Endothelial cell of umbilical vein (primary cell): ENCODE data around the gene RNU1-2. TPM values are rescaled to one million over a fixed set of nuclear protein-coding genes. Genes with fewer than 3 reads are reported as not detected.
"Not testable (repeated sequence)": the region's sequence is repeated elsewhere in the genome, so short reads cannot be mapped to it uniquely, and the experiment has no call there.

Source experiments
- Bru-seq: library from RNA; stranded (reverse); fragments of 400-500 nt; gene quantifications from one replicate; lab custom pipeline; 2021; lab: Mats Ljungman, UMichigan
- BruChase-seq, 2 experiments: library from RNA; stranded (reverse); fragments of 400-500 nt; gene quantifications; one replicate each; lab custom pipeline; 2021; lab: Mats Ljungman, UMichigan
- BruUV-seq: library from RNA; stranded (reverse); fragments of 400-500 nt; replicated peaks from 2 replicates; lab custom pipeline; 2021; lab: Mats Ljungman, UMichigan
- CTCF ChIA-PET: fragments of 300-600, 350-600 bp; sonication (Branson Sonifier 250); formaldehyde crosslinking; loops from one replicate; lab custom pipeline; 2021; ENCODE audit warnings: antibody characterized with exemption, inconsistent platforms; lab: Charles Lee
- POLR2A ChIA-PET: fragments of 300-600, 350-600 bp; sonication (Branson Sonifier 250); formaldehyde crosslinking; loops from one replicate; lab custom pipeline; 2021; ENCODE audit warnings: antibody characterized with exemption, inconsistent platforms; lab: Charles Lee
- DNase-seq: peaks from one replicate; pipeline ENCODE4 v3.0.0-alpha.2; 2011; ENCODE audit warnings: low read depth, low spot score
- FAIRE-seq: peaks from 2 replicates; lab custom pipeline; 2011; peaks lifted over from hg19 to GRCh38; lab: Jason Lieb, UNC
- H2AFZ ChIP-seq: 2 replicates; pipeline ENCODE4 v1.6.0; 2012; ENCODE audit warnings: low read depth, low read length, control low read depth, inconsistent platforms
- H3K27ac ChIP-seq: 2 replicates; pipeline ENCODE4 v1.5.1; 2011; ENCODE audit warnings: low read depth, mild to moderate bottlenecking, control low read depth, low read length, moderate library complexity; ENCODE audit not compliant: insufficient read depth
- H3K27me3 ChIP-seq, 2 experiments: 2 replicates each; pipeline versions ENCODE4 v1.6.0 to v1.6.1; 2011; ENCODE audit warnings: low read length in 2 of 2, mixed read lengths in 1 of 2; ENCODE audit not compliant: control insufficient read depth in 2 of 2, insufficient read depth in 2 of 2
- H3K36me3 ChIP-seq, 2 experiments: 2 replicates in 1 of 2; 3 replicates in 1 of 2; pipeline ENCODE4 v1.5.1; 2011; ENCODE audit warnings: low read length in 2 of 2, mild to moderate bottlenecking in 1 of 2, moderate library complexity in 1 of 2; ENCODE audit not compliant: control insufficient read depth in 2 of 2, insufficient read depth in 2 of 2; ENCODE audit errors: extremely low read depth in 1 of 2
- H3K4me1 ChIP-seq: 3 replicates; pipeline ENCODE4 v1.5.1; 2011; ENCODE audit warnings: mild to moderate bottlenecking, low read length; ENCODE audit not compliant: control insufficient read depth, insufficient read depth; ENCODE audit errors: extremely low read depth
- H3K4me2 ChIP-seq: 2 replicates; pipeline ENCODE4 v1.6.1; 2011; ENCODE audit warnings: low read length, control low read depth, mixed read lengths; ENCODE audit not compliant: insufficient read depth
- H3K4me3 ChIP-seq, 3 experiments: fragments of 200-600 bp in 1 of 3; sonication (generic), shearing (Covaris generic) in 1 of 3; replicated peaks in 1 of 3; 2 replicates each; pipeline ENCODE4 v1.5.1; 2011 to 2016; ENCODE audit warnings: control low read depth in 3 of 3, low read length in 3 of 3, mild to moderate bottlenecking in 2 of 3, inconsistent platforms in 1 of 3, low read depth in 1 of 3, moderate library complexity in 1 of 3; ENCODE audit not compliant: insufficient read depth in 1 of 3
- H3K79me2 ChIP-seq: 2 replicates; pipeline ENCODE4 v1.6.0; 2012; ENCODE audit warnings: low read length, inconsistent platforms; ENCODE audit not compliant: control insufficient read depth, insufficient read depth
- H3K9ac ChIP-seq: replicated peaks from 2 replicates; pipeline ENCODE3; 2011; ENCODE audit warnings: low read length, control low read depth; ENCODE audit not compliant: insufficient read depth; ENCODE audit errors: extremely low read depth
- H3K9me1 ChIP-seq: replicated peaks from 3 replicates; pipeline ENCODE4 v1.6.0; 2011; ENCODE audit warnings: mild to moderate bottlenecking, low read length; ENCODE audit not compliant: control insufficient read depth, insufficient read depth; ENCODE audit errors: extremely low read depth
- H3K9me3 ChIP-seq: replicated peaks from 2 replicates; pipeline ENCODE4 v1.5.1; 2012; ENCODE audit warnings: low read length, inconsistent platforms; ENCODE audit not compliant: control insufficient read depth, insufficient read depth
- H4K20me1 ChIP-seq: replicated peaks from 2 replicates; pipeline ENCODE3; 2011; ENCODE audit warnings: mild to moderate bottlenecking, low read length; ENCODE audit not compliant: control insufficient read depth, insufficient read depth; ENCODE audit errors: extremely low read depth
- JUN ChIP-seq: IDR thresholded peaks from 2 replicates; pipeline ENCODE4 v1.6.1; 2011; ENCODE audit warnings: borderline replicate concordance, low read depth; ENCODE audit not compliant: insufficient read length, insufficient read depth
- POLR2A ChIP-seq: IDR thresholded peaks from 2 replicates; pipeline ENCODE4 v1.6.1; 2012; ENCODE audit warnings: low read depth, mild to moderate bottlenecking, control low read depth, low read length
- POLR2AphosphoS5 ChIP-seq: IDR thresholded peaks from 2 replicates; pipeline ENCODE4 v1.6.1; 2012; ENCODE audit warnings: low read depth, mild to moderate bottlenecking, control low read depth, low read length, moderate library complexity; ENCODE audit not compliant: insufficient read depth
- dilution Hi-C: fragments of 300-500 bp; cut with MboI; formaldehyde crosslinking; loops from one replicate; pipeline ENCODE4 v1.15.0; 2019; ENCODE audit warnings: low sequenced_read_pairs; ENCODE audit not compliant: extremely low pct_ligation_motif_present
- intact Hi-C: fragments of 100-400 bp; cut with micrococcal nuclease; formaldehyde crosslinking; loops from one replicate; pipeline ENCODE4 v1.10.0; 2022
- long read RNA-seq: library from polyadenylated mRNA; stranded (forward); transcript quantifications from one replicate; pipeline ENCODE4 v2.0.0, GENCODE V29; 2021
- polyA minus RNA-seq, 3 experiments: library from RNA; depleted of rRNA, polyadenylated mRNA; stranded (reverse); fragments of >200 nt; gene quantifications; 1 replicate in 1 of 3; 2 replicates in 2 of 3; pipeline ENCODE4 v1.2.3, GENCODE V29; 2011
- polyA plus RNA-seq, 4 experiments: library from polyadenylated mRNA; depleted of rRNA in 3 of 4; stranded (reverse) in 3 of 4; unstranded in 1 of 4; fragments of >200 nt; gene quantifications; 2 replicates each; pipeline versions ENCODE4 v1.2.1 to v1.2.3, GENCODE V29; 2011 to 2012; ENCODE audit warnings: missing spikeins in 1 of 4
- total RNA-seq: library from RNA; stranded (reverse); gene quantifications from 2 replicates; pipeline ENCODE4 v1.2.3, GENCODE V29; 2021

RNU1-2 gene
- total RNA-seq (1,319 and 2,019 TPM in 2 replicates), polyA plus RNA-seq (under 0.01 and 206 TPM in 2 replicates), polyA minus RNA-seq (9,566 and 13,963 TPM in 2 replicates), Bru-seq, nascent RNA (percentile 96 among the genes with signal in this experiment), BruChase-seq, experiment 1, labeled RNA remaining after a 6-hour chase (not detected), BruChase-seq, experiment 2, labeled RNA remaining after a 2-hour chase (percentile 54 among the genes with signal in this experiment)
- polyA plus RNA-seq (2011; cell fraction: cytosol; rRNA removed), result under 0.01 TPM in 1 of 2 replicates, not detected in the other
- under 0.01 TPM in 2 replicates for polyA plus RNA-seq (2011; cell fraction: nucleus; rRNA removed)
- 123 TPM in 1 of 2 replicates, not detected in the other for polyA plus RNA-seq (2012)
- polyA minus RNA-seq (2011; cell fraction: cytosol; rRNA and poly(A)+ RNA removed), result 46,668 TPM
- polyA minus RNA-seq (2011; cell fraction: nucleus; rRNA and poly(A)+ RNA removed), result 60,677 and 87,675 TPM in 2 replicates
- long read RNA-seq, result 0 reads

GRCh38 chr1:16895598-16896315, at the start of gene RNU1-2:
TSS of gene RNU1-2 (plus strand) at chr1:16895980.
- H3K9me1 ChIP-seq, CTCF ChIA-PET, H3K27me3 ChIP-seq, H3K9me3 ChIP-seq, dilution Hi-C loops, H3K36me3 ChIP-seq, H3K79me2 ChIP-seq, H3K4me1 ChIP-seq, H4K20me1 ChIP-seq: not testable (repeated sequence)
- Histone ChIP-seq H3K27ac (peak within 1 kb of the TSS; percentile 84), H2AFZ (peak within 1 kb of the TSS; percentile 60), H3K9ac (peak within 1 kb of the TSS; percentile 55), H3K4me2 (peak within 1 kb of the TSS; percentile 76), H3K4me3 (peak within 1 kb of the TSS; percentile 14 to 30 (median 18))
- FAIRE-seq (peak; percentile 72), DNase-seq (peak; percentile 99)
- BruUV-seq, result TSS peak; percentile 97
- intact Hi-C loops, result loop anchor here (1.0 kb wide), 1 partner anchor 9 kb away; no protein-coding TSS in a partner anchor
- peak; percentile 7 for TF ChIP-seq JUN
- peak; percentile 99 for TF ChIP-seq POLR2AphosphoS5
- peak; percentile 99 for TF ChIP-seq POLR2A
- POLR2A ChIA-PET, result interaction anchor here (1.0 to 1.5 kb wide), 3 partner anchors 9 to 382 kb away, joined by 3 to 12 read pairs (median 3); no protein-coding TSS in a partner anchor

GRCh38 chr1:16856201-16856600, 39.6 kb upstream of the RNU1-2 start:
- H3K27me3 ChIP-seq, FAIRE-seq, intact Hi-C loops, H3K27ac ChIP-seq, H3K9ac ChIP-seq, H3K9me3 ChIP-seq, H3K9me1 ChIP-seq, H3K4me2 ChIP-seq, DNase-seq, CTCF ChIA-PET, POLR2A ChIA-PET, H3K79me2 ChIP-seq, BruUV-seq, H3K4me1 ChIP-seq, H4K20me1 ChIP-seq, H2AFZ ChIP-seq, H3K4me3 ChIP-seq, H3K36me3 ChIP-seq, dilution Hi-C loops: not testable (repeated sequence)

GRCh38 chr1:16859167-16860041, 36.4 kb upstream of the RNU1-2 start:
- H3K9me1 ChIP-seq, H4K20me1 ChIP-seq, FAIRE-seq, H3K9me3 ChIP-seq, H3K9ac ChIP-seq, BruUV-seq, H3K4me3 ChIP-seq, DNase-seq, H3K27ac ChIP-seq, intact Hi-C loops, dilution Hi-C loops, H3K36me3 ChIP-seq, POLR2A ChIA-PET, H3K4me1 ChIP-seq, CTCF ChIA-PET, H3K4me2 ChIP-seq, H3K27me3 ChIP-seq, H3K79me2 ChIP-seq: not testable (repeated sequence)
- H2AFZ ChIP-seq, result peak overlapping the region; percentile 54
